Nephron (organoid): ENCODE data around the gene APEH.
A peak's percentile ranks its signal among the peaks of the same experiment; 100 is the strongest.

Experiments used
- H3K27ac Mint-ChIP-seq, 3 experiments: 2 replicates each; pipeline ENCODE4 v1.8.0; 2020; ENCODE audit warnings: mixed read lengths in 3 of 3, mild to moderate bottlenecking in 2 of 3, moderate library complexity in 1 of 3
- H3K27me3 Mint-ChIP-seq: 2 replicates; pipeline ENCODE4 v1.8.0; 2021; ENCODE audit warnings: low read depth, mild to moderate bottlenecking, moderate library complexity, mixed read lengths
- H3K36me3 Mint-ChIP-seq: 2 replicates; pipeline ENCODE4 v1.8.0; 2020; ENCODE audit warnings: low read depth, mixed read lengths
- H3K4me1 Mint-ChIP-seq: 2 replicates; pipeline ENCODE4 v1.8.0; 2020; ENCODE audit warnings: mixed read lengths
- H3K4me3 Mint-ChIP-seq, 3 experiments: 2 replicates each; pipeline ENCODE4 v1.8.0; 2020; ENCODE audit warnings: mild to moderate bottlenecking in 3 of 3, mixed read lengths in 3 of 3, moderate library complexity in 2 of 3
- H3K9me3 Mint-ChIP-seq: 2 replicates; pipeline ENCODE4 v1.8.0; 2020; ENCODE audit warnings: mixed read lengths
- TF ChIP-seq, protein P1 (sequence below), 3 experiments: fragments of 200-600 bp; sonication (generic); IDR thresholded peaks; one replicate each; pipeline ENCODE4 v1.5.0; 2021; ENCODE audit warnings: antibody characterized with exemption in 3 of 3; ENCODE audit not compliant: unreplicated experiment in 3 of 3

The APEH gene

DNA sequence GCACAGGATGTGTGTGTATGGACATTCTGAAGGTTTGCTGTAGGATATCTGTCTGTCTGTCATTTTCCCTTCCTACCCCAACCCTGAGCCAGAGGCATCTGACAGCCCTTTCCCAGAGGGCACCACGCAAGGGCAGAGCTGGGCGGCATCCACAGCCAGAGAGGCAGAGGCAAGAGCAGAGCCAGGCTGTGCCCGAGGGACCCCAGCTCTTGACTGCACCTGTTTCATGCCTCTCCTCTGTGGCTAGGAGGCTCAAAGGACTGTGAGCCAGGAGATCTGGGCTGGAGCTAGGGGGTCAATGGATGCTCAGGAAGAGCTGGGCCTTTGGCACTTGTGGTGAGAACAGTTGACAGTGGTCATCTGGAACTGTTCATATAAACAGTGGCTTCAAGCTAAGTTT, 4.8 kb upstream of the APEH start:
- Mint-ChIP-seq H3K27ac (peak overlapping the region in 1 of 3 experiments; percentile 41), H3K27me3 (peaks cover 6% of the 10 kb centered on the region), H3K4me1 (peaks cover 28% of the 10 kb centered on the region), H3K4me3 (no peak overlapping the region), H3K36me3 (no peaks in the 10 kb centered on the region), H3K9me3 (no peaks in the 10 kb centered on the region)
- TF ChIP-seq, protein P1, sequence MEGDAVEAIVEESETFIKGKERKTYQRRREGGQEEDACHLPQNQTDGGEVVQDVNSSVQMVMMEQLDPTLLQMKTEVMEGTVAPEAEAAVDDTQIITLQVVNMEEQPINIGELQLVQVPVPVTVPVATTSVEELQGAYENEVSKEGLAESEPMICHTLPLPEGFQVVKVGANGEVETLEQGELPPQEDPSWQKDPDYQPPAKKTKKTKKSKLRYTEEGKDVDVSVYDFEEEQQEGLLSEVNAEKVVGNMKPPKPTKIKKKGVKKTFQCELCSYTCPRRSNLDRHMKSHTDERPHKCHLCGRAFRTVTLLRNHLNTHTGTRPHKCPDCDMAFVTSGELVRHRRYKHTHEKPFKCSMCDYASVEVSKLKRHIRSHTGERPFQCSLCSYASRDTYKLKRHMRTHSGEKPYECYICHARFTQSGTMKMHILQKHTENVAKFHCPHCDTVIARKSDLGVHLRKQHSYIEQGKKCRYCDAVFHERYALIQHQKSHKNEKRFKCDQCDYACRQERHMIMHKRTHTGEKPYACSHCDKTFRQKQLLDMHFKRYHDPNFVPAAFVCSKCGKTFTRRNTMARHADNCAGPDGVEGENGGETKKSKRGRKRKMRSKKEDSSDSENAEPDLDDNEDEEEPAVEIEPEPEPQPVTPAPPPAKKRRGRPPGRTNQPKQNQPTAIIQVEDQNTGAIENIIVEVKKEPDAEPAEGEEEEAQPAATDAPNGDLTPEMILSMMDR (IDR thresholded peaks at IDR 0.05; ENCODE audit: unreplicated experiment in 3 of 3): no peak

DNA sequence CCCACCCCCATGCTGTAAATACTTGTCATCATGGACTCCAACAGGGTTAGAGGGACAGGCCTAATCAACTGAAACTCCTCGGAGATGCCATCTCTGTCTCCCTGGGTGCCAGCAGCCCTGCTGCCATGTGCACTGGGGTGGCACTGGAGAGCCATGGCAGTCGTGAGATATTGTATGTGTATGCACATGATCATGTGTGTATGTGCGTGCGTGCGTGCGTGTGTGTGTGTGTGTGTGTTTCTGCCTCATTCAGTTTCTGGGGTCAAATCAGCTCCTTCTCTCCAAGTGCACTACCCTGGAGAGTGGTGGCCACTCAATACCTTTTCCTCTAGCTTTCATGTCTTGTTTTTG, 3.2 kb upstream of the APEH start:
- peaks cover 6% of the 10 kb centered on the region for H3K27me3 Mint-ChIP-seq
- H3K9me3 Mint-ChIP-seq: no peaks in the 10 kb centered on the region
- peaks cover 2% of the 10 kb centered on the region for H3K36me3 Mint-ChIP-seq
- H3K4me3 Mint-ChIP-seq: peak overlapping the region in 1 of 3 experiments; percentile 23
- H3K4me1 Mint-ChIP-seq: peaks cover 24% of the 10 kb centered on the region
- TF ChIP-seq, protein P1 (IDR thresholded peaks at IDR 0.05; ENCODE audit: unreplicated experiment in 3 of 3): no peak
- H3K27ac Mint-ChIP-seq: peak overlapping the region in 1 of 3 experiments; percentile 38

DNA sequence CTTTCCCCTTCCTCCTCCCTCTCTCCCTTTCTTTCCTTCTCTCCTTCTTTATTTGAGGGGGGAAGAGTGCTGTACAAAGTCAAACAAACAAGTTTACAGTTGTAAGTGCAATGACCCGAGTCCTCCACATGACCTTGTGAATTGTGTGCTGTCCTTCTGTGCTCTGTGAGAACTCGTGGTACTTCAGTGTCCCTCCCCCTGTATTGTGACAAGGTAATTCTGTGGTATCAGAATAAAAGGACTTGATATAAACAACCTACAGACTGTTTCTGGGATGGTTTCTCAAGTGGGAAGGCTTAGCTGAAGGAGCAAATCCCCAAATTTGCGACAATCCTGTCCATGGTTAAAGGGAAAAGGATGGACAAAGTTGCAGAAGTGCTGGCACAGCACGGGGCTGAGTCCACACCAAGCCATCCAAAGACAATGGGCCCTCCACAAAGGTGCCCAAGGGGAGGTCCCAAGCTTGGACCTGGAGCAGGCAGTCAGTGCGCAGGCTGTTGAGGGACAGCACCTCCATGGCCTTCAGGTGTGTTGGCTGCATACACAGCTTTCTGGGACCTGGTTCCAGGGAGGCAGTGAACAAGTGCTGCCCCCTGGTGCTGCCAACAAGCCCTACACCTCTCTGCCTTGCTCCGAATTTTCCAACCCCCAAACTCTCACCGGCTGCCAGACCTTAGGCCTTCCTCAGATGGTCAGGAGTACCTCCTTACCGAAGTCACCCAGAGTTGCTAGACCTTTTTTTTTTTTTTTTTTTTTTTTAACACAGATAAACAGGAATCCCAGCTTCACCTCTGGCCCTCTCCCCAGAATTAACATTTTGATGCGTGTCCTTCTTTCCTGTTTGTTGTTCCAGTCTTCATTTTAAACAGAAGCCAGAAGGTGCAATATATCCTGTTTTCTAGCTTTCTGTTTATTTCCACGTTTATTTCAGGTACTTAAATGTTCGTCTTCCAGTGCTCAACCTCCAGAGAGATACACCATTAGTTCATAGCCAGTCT, 2.6 kb upstream of the APEH start:
- no peaks in the 10 kb centered on the region for H3K9me3 Mint-ChIP-seq
- peak overlapping the region; percentile 67 to 89 (median 87) for H3K27ac Mint-ChIP-seq
- peaks cover 24% of the 10 kb centered on the region for H3K4me1 Mint-ChIP-seq
- TF ChIP-seq, protein P1 (IDR thresholded peaks at IDR 0.05; ENCODE audit: unreplicated experiment in 3 of 3): peak; percentile 77 to 90 (median 86)
- H3K4me3 Mint-ChIP-seq: peak overlapping the region; percentile 74 to 88 (median 86)
- peaks cover 6% of the 10 kb centered on the region for H3K27me3 Mint-ChIP-seq
- peaks cover 5% of the 10 kb centered on the region for H3K36me3 Mint-ChIP-seq

DNA sequence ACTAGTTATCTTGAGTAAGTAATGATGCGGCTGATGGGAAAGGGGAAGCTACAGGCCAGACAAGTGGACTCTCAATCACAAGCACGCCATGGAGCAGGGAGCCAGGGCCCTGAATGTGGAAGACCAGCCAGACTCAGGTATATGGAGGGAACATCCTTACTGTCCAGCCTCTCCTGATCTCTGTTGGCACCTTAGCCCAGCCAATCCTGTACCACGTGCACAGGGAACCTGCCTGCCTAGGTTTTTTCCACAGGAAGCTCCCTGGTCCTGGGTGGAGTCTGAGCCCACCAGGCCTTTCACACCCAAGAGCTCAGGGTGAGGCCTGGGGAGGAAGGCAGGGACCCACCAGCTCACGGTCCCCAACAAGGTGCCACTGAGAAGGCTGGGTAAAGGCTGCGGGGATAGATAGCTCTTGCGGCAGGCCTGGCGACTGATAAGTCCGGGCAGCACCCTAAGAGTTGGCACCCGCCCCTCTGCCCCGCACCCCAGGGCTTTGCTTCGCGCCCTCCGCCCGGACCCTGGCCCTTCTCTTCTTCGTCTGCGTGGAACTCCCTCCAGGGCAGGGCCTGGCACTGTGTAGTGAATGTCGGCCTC, 933 bp upstream of the APEH start:
- H3K9me3 Mint-ChIP-seq: no peaks in the 10 kb centered on the region
- peak overlapping the region; percentile 94 to 100 (median 99) for H3K27ac Mint-ChIP-seq
- H3K4me3 Mint-ChIP-seq: peak overlapping the region; percentile 90 to 97 (median 94)
- peaks cover 11% of the 10 kb centered on the region for H3K36me3 Mint-ChIP-seq
- TF ChIP-seq, protein P1 (IDR thresholded peaks at IDR 0.05; ENCODE audit: unreplicated experiment in 3 of 3): no peak
- peaks cover 6% of the 10 kb centered on the region for H3K27me3 Mint-ChIP-seq
- H3K4me1 Mint-ChIP-seq: peaks cover 22% of the 10 kb centered on the region

DNA sequence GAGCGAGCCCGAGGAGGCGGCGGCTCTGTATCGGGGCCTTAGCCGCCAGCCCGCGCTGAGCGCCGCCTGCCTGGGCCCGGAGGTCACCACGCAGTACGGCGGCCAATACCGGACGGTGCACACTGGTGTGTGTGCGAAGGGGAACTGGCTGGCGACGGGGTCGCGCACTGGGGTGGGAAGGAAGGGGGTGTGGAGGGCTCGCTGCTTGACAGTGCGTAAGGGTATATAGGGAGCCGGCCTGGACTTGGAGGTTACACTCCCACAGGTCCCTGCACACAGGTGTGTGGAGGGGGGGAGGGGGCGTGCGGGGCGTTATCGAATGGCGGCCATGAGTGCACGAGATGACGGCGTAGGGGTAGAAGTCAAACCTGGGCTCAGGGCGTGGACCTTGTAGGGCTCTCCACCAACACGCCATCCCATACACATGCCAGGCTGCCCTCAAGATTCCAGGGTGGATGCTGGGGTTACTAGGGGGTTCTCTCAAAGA, 389 bp downstream of the APEH start:
- H3K36me3 Mint-ChIP-seq: peaks cover 13% of the 10 kb centered on the region
- H3K4me1 Mint-ChIP-seq: peaks cover 12% of the 10 kb centered on the region
- H3K4me3 Mint-ChIP-seq: peak overlapping the region; percentile 90 to 97 (median 94)
- peak overlapping the region in 2 of 3 experiments; percentile 20 to 59 for H3K27ac Mint-ChIP-seq
- no peaks in the 10 kb centered on the region for H3K9me3 Mint-ChIP-seq
- TF ChIP-seq, protein P1 (IDR thresholded peaks at IDR 0.05; ENCODE audit: unreplicated experiment in 3 of 3): no peak
- peaks cover 6% of the 10 kb centered on the region for H3K27me3 Mint-ChIP-seq
